Panc1 (cell line): ENCODE measurements around the gene CCDC148. TPM values are rescaled to one million over a fixed set of nuclear protein-coding genes. Genes with fewer than 3 reads are reported as not detected.

Source experiments
- ATAC-seq: fragments of 200-7000 bp; cut with Tn5 transposase; 2 replicates; pipeline ENCODE4 v1.9.1; 2020; ENCODE audit warnings: mild to moderate bottlenecking, moderate library complexity
- BruUV-seq: library from RNA; stranded (reverse); fragments of 400-500 nt; replicated peaks from 2 replicates; lab custom pipeline; 2021; lab: Mats Ljungman, UMichigan
- CTCF ChIA-PET: fragments of 300-600 bp; sonication (Branson Sonifier 250); formaldehyde crosslinking; loops from one replicate; lab custom pipeline; 2022; ENCODE audit warnings: antibody characterized with exemption; lab: Charles Lee
- POLR2A ChIA-PET: fragments of 300-600 bp; sonication (Branson Sonifier 250); formaldehyde crosslinking; loops from one replicate; lab custom pipeline; 2022; ENCODE audit warnings: antibody characterized with exemption; lab: Charles Lee
- DNase-seq: peaks from one replicate; pipeline ENCODE4 v3.0.0-alpha.2; 2010; ENCODE audit warnings: low read depth, low spot score
- H3K27ac ChIP-seq: 2 replicates; pipeline ENCODE4 v1.5.1; 2011; ENCODE audit warnings: mild to moderate bottlenecking, low read length, inconsistent platforms
- H3K27me3 ChIP-seq: fragments of 200-500 bp; sonication (Bioruptor generic); 2 replicates; pipeline ENCODE4 v1.6.0; 2014; ENCODE audit warnings: low read length, inconsistent platforms; ENCODE audit not compliant: control insufficient read depth, insufficient read depth
- H3K36me3 ChIP-seq: fragments of 200-500 bp; sonication (Bioruptor generic); 2 replicates; pipeline ENCODE4 v1.5.1; 2014; ENCODE audit warnings: inconsistent platforms, mild to moderate bottlenecking, low read length, moderate library complexity; ENCODE audit not compliant: control insufficient read depth, insufficient read depth
- H3K4me1 ChIP-seq: 2 replicates; pipeline ENCODE4 v1.5.1; 2011; ENCODE audit warnings: inconsistent platforms, mild to moderate bottlenecking, low read length, moderate library complexity; ENCODE audit not compliant: control insufficient read depth, insufficient read depth
- H3K4me3 ChIP-seq, 2 experiments: 2 replicates each; pipeline ENCODE4 v1.5.1; 2011 to 2012; ENCODE audit warnings: low read depth in 2 of 2, low read length in 2 of 2, mild to moderate bottlenecking in 2 of 2, inconsistent platforms in 1 of 2, moderate library complexity in 1 of 2
- H3K9me3 ChIP-seq: fragments of 200-500 bp; sonication (Bioruptor generic); 2 replicates; pipeline ENCODE4 v1.5.1; 2014; ENCODE audit warnings: low read depth, mild to moderate bottlenecking, inconsistent platforms, low read length, moderate library complexity; ENCODE audit not compliant: control insufficient read depth, insufficient read depth
- POLR2AphosphoS5 ChIP-seq: IDR thresholded peaks from 2 replicates; pipeline ENCODE4 v1.6.1; 2012; ENCODE audit warnings: mild to moderate bottlenecking, low read depth, low read length, moderate library complexity
- SIN3A ChIP-seq: IDR thresholded peaks from 2 replicates; pipeline ENCODE4 v1.6.1; 2012; ENCODE audit warnings: low read depth, mild to moderate bottlenecking, low read length, moderate library complexity, borderline replicate concordance; ENCODE audit not compliant: insufficient read depth
- TCF7L2 ChIP-seq: IDR thresholded peaks from 2 replicates; pipeline ENCODE4 v1.6.1; 2011; ENCODE audit warnings: mild to moderate bottlenecking, low read depth, low read length, inconsistent platforms
- in situ Hi-C: cut with HindIII; loops from 2 replicates; pipeline ENCODE4 v1.10.0; 2016; ENCODE audit warnings: low sequenced_read_pairs, low pct_unique_long_range_greater_than_20kb
- intact Hi-C: fragments of 100-400 bp; cut with micrococcal nuclease; formaldehyde crosslinking; loops from one replicate; pipeline ENCODE4 v1.10.0; 2022; ENCODE audit not compliant: unreplicated experiment
- total RNA-seq: library from RNA; stranded (reverse); gene quantifications from one replicate; pipeline ENCODE4 v1.2.1, GENCODE V29; 2021; ENCODE audit not compliant: unreplicated experiment
- TF ChIP-seq, protein P1 (sequence below), 2 experiments: IDR thresholded peaks; 2 replicates each; pipeline ENCODE4 v1.6.1; 2011 to 2012; ENCODE audit warnings: low read depth in 2 of 2, control low read depth in 1 of 2, low read length in 1 of 2, mild to moderate bottlenecking in 1 of 2, moderate library complexity in 1 of 2; ENCODE audit not compliant: insufficient read depth in 1 of 2
- TF ChIP-seq, protein P2 (sequence below): fragments of 450-650 bp; IDR thresholded peaks from 2 replicates; pipeline ENCODE4 v1.5.1; 2017; ENCODE audit warnings: mild to moderate bottlenecking

The CCDC148 gene
- total RNA-seq, 1 experiment from 2014 or later: 0.92 TPM

DNA sequence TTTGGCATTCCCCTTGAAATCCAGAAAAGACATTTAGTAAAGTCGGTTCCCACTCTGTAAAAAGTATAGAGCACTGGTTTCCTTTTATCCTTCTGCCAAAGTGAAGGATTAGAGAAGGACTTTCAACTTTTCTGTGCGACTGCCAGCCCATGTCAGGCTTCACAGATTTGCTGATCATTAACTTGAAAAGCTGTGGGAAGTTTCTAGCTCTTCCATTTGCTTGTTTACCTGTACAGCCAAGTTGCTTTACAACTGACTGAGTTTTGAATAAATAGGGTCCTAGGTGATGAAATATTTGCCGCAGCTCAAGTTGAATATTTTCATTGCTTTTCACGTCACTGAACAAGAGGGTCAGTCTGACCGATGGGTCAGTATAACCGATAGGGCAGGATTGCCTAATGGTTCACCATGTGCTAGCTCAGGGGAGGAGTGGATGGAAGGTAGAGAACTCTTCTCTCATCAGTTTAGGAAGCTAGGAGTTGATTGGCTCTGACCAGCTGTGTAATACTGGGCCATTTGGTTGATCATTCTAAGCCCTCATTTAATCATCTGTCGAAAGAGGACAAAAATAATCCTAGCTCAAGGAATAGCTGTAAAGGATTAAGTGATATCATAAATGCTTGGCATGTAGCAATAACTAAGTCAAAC lies 324.5 kb downstream of the CCDC148 start:
- no peak for DNase-seq
- H3K4me1 ChIP-seq: no peaks in the 10 kb centered on the region
- intact Hi-C loops (no loop called here), in situ Hi-C loops (no loop called here)
- ChIA-PET POLR2A (no interaction called here), CTCF (no interaction called here)
- ATAC-seq: no peak
- H3K27me3 ChIP-seq: peaks cover 8% of the 10 kb centered on the region
- BruUV-seq: no TSS peak
- no peak overlapping the region for H3K27ac ChIP-seq
- H3K4me3 ChIP-seq: no peak overlapping the region
- H3K9me3 ChIP-seq: no peaks in the 10 kb centered on the region
- no peaks in the 10 kb centered on the region for H3K36me3 ChIP-seq
- TF ChIP-seq POLR2AphosphoS5: no peak
- TF ChIP-seq, protein P1, sequence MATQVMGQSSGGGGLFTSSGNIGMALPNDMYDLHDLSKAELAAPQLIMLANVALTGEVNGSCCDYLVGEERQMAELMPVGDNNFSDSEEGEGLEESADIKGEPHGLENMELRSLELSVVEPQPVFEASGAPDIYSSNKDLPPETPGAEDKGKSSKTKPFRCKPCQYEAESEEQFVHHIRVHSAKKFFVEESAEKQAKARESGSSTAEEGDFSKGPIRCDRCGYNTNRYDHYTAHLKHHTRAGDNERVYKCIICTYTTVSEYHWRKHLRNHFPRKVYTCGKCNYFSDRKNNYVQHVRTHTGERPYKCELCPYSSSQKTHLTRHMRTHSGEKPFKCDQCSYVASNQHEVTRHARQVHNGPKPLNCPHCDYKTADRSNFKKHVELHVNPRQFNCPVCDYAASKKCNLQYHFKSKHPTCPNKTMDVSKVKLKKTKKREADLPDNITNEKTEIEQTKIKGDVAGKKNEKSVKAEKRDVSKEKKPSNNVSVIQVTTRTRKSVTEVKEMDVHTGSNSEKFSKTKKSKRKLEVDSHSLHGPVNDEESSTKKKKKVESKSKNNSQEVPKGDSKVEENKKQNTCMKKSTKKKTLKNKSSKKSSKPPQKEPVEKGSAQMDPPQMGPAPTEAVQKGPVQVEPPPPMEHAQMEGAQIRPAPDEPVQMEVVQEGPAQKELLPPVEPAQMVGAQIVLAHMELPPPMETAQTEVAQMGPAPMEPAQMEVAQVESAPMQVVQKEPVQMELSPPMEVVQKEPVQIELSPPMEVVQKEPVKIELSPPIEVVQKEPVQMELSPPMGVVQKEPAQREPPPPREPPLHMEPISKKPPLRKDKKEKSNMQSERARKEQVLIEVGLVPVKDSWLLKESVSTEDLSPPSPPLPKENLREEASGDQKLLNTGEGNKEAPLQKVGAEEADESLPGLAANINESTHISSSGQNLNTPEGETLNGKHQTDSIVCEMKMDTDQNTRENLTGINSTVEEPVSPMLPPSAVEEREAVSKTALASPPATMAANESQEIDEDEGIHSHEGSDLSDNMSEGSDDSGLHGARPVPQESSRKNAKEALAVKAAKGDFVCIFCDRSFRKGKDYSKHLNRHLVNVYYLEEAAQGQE (IDR thresholded peaks at IDR 0.05; ENCODE audit: insufficient read depth in 1 of 2, low read depth in 2 of 2, low read length in 1 of 2): no peak
- TF ChIP-seq, protein P2, sequence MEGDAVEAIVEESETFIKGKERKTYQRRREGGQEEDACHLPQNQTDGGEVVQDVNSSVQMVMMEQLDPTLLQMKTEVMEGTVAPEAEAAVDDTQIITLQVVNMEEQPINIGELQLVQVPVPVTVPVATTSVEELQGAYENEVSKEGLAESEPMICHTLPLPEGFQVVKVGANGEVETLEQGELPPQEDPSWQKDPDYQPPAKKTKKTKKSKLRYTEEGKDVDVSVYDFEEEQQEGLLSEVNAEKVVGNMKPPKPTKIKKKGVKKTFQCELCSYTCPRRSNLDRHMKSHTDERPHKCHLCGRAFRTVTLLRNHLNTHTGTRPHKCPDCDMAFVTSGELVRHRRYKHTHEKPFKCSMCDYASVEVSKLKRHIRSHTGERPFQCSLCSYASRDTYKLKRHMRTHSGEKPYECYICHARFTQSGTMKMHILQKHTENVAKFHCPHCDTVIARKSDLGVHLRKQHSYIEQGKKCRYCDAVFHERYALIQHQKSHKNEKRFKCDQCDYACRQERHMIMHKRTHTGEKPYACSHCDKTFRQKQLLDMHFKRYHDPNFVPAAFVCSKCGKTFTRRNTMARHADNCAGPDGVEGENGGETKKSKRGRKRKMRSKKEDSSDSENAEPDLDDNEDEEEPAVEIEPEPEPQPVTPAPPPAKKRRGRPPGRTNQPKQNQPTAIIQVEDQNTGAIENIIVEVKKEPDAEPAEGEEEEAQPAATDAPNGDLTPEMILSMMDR: no peak
- TF ChIP-seq TCF7L2: no peak
- TF ChIP-seq SIN3A: no peak

DNA sequence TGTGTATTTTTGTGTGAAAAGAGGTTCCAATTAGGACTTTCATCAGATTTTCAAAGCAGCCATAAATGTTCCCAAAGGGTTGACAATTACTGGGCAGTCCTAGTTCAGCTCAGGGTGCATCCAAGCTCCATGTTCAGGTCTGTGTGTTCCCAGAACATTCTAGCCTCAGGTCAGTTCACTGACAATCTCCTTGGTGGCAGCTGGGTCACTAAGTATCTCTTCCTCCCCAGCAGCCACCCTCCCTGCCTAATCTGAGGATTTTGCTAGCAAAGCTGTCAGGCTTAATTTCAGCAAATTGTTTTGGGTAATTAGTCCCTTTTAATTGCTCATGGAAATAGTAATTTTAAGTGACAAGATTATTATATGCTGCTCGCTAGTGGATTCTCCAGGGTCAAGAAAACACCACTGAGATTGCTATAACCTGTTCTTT lies 325.1 kb downstream of the CCDC148 start:
- ChIA-PET POLR2A (no interaction called here), CTCF (no interaction called here)
- Histone ChIP-seq H3K4me1 (no peaks in the 10 kb centered on the region), H3K36me3 (no peaks in the 10 kb centered on the region), H3K4me3 (no peak overlapping the region), H3K27me3 (peaks cover 8% of the 10 kb centered on the region), H3K27ac (no peak overlapping the region), H3K9me3 (no peaks in the 10 kb centered on the region)
- in situ Hi-C loops (no loop called here), intact Hi-C loops (no loop called here)
- TF ChIP-seq SIN3A (no peak), POLR2AphosphoS5 (no peak), TCF7L2 (no peak)
- TF ChIP-seq, protein P1 (IDR thresholded peaks at IDR 0.05; ENCODE audit: insufficient read depth in 1 of 2, low read depth in 2 of 2, low read length in 1 of 2): no peak
- TF ChIP-seq, protein P2: no peak
- no TSS peak for BruUV-seq
- no peak for DNase-seq
- no peak for ATAC-seq
